Measurements from ENCODE around the gene LPA. TPM values are rescaled to one million over a fixed set of nuclear protein-coding genes. Genes with fewer than 3 reads are reported as not detected.
"Not testable (repeated sequence)": the region's sequence is repeated elsewhere in the genome, so short reads cannot be mapped to it uniquely, and the experiment has no call there.

LPA gene
- total RNA-seq, 2 donors from 2014 or later, result 0.52 to 3.6 TPM

DNA sequence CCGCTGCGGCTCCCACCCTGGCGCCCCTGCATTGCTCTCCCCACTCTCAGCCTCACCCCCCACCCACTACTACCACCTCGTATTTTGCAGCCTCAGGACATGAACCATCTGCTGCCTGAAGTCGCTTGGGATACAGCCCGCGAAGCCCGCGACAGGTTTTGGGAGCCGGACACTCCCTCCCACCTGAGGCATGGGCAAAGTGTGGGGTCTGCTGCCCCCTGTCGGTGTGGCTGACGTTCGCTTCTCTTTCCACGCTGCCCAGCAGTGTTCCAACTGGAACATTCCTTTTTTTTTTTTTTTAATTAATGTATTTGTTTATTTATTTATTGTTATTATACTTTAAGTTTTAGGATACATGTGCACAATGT is 15.3 kb upstream of the LPA start:
- intact Hi-C loops (cut with DNase I), result no loop called here
- no peaks in the 10 kb centered on the region for H3K36me3 ChIP-seq (replicated peaks in 1 of 2; ENCODE audit: insufficient read depth in 1 of 2, low read depth in 2 of 2)
- H3K4me3 ChIP-seq, result peak overlapping the region; percentile 16 to 23
- WGBS, 2 donors, result 1 to 4% methylated on average over 13 of the region's 14 CpGs
- no peak overlapping the region for H3K27ac ChIP-seq
- TF ChIP-seq POLR2A (IDR thresholded peaks at IDR 0.05), result no peak
- TF ChIP-seq CTCF (IDR thresholded peaks at IDR 0.05), result peak; percentile 42 to 68 (median 51)
- no peaks in the 10 kb centered on the region for H3K4me1 ChIP-seq
- H3K9me3 ChIP-seq, result no peaks in the 10 kb centered on the region
- ATAC-seq, result peak; percentile 92
- H3K27me3 ChIP-seq, result no peaks in the 10 kb centered on the region
- peak; percentile 49 to 79 (median 62) for DNase-seq

GRCh38 chr6:160678744-160679401 is 14.8 kb upstream of the LPA start:
- no peaks in the 10 kb centered on the region for H3K9me3 ChIP-seq

DNA sequence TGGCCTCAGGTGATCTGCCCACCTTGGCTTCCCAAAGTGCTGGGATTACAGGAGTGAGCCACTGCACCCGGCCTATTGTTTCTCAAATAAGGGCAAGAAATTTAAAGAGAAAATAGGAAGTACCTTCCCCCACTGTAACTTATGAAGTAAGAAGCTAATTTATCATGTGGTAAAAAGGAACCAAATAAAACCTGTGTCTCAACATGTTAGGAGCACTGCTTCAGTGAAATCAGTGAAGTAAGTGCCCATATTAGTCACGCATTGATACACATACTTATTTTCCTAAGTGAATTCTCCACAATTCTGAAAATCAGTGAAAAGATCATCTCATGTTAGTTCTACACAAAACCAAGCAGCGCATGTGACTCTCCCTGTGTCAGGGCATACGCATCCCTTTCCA is 14.2 kb upstream of the LPA start:
- no peak overlapping the region for H3K4me3 ChIP-seq
- intact Hi-C loops (cut with DNase I), result no loop called here
- no peaks in the 10 kb centered on the region for H3K4me1 ChIP-seq
- WGBS, 2 donors, result 83 to 92% methylated on average over 4 of the region's 4 CpGs
- no peaks in the 10 kb centered on the region for H3K36me3 ChIP-seq (replicated peaks in 1 of 2; ENCODE audit: insufficient read depth in 1 of 2, low read depth in 2 of 2)
- H3K27ac ChIP-seq, result no peak overlapping the region
- TF ChIP-seq POLR2A (IDR thresholded peaks at IDR 0.05) (no peak), CTCF (IDR thresholded peaks at IDR 0.05) (no peak)
- no peaks in the 10 kb centered on the region for H3K27me3 ChIP-seq
- no peaks in the 10 kb centered on the region for H3K9me3 ChIP-seq
- ATAC-seq (no peak), DNase-seq (no peak)

More at GRCh38 chr6:160678744-160679401, 14.8 kb upstream of the LPA start:
- Histone ChIP-seq H3K27me3 (no peaks in the 10 kb centered on the region), H3K27ac (no peak overlapping the region), H3K4me1 (no peaks in the 10 kb centered on the region), H3K36me3 (replicated peaks in 1 of 2; ENCODE audit: insufficient read depth in 1 of 2, low read depth in 2 of 2) (no peaks in the 10 kb centered on the region), H3K4me3 (peak overlapping the region; percentile 16 to 23)
- WGBS, 2 donors, result 7 to 33% methylated on average over 7 to 42 of the region's 42 CpGs
- peak; percentile 47 for ATAC-seq
- TF ChIP-seq CTCF (IDR thresholded peaks at IDR 0.05) (no peak), POLR2A (IDR thresholded peaks at IDR 0.05) (no peak)
- DNase-seq, result peak in 3 of 4 donors; percentile 17 to 38 (median 17)
- intact Hi-C loops (cut with DNase I), result no loop called here

- H3K27ac ChIP-seq; H3K9me3 ChIP-seq; H3K36me3 ChIP-seq (replicated peaks in 1 of 2; ENCODE audit: insufficient read depth in 1 of 2, low read depth in 2 of 2); DNase-seq; H3K4me3 ChIP-seq; intact Hi-C loops (cut with DNase I); ATAC-seq; H3K27me3 ChIP-seq; H3K4me1 ChIP-seq: not testable (repeated sequence)
- WGBS, 2 donors, result 84% methylated on average over 5 of the region's 5 CpGs
Observed at GRCh38 chr6:160676418-160676817, 12.3 kb upstream of the LPA start.

- TF ChIP-seq CTCF (IDR thresholded peaks at IDR 0.05) (no peak), POLR2A (IDR thresholded peaks at IDR 0.05) (no peak)
- peaks cover 0 to 5% of the 10 kb centered on the region in 2 donors for H3K27me3 ChIP-seq
- intact Hi-C loops (cut with DNase I), result no loop called here
- no peak overlapping the region for H3K27ac ChIP-seq
- H3K4me1 ChIP-seq, result peaks cover 3% of the 10 kb centered on the region
- H3K9me3 ChIP-seq, result no peaks in the 10 kb centered on the region
- DNase-seq (no peak), ATAC-seq (no peak)
- no peaks in the 10 kb centered on the region for H3K36me3 ChIP-seq (replicated peaks in 1 of 2; ENCODE audit: insufficient read depth in 1 of 2, low read depth in 2 of 2)
- WGBS, 2 donors, result 61 to 65% methylated on average over 2 of the region's 2 CpGs
- H3K4me3 ChIP-seq, result no peak overlapping the region
Observed at GRCh38 chr6:160668589-160668988, 4.5 kb upstream of the LPA start.

Data from body of pancreas (tissue), 4 donors.